GM23338 (cell line): ENCODE results near the gene SIN3B. TPM values are rescaled to one million over a fixed set of nuclear protein-coding genes. Genes with fewer than 3 reads are reported as not detected.

Source experiments
- ATAC-seq: fragments of 200-7000 bp; cut with Tn5 transposase; 3 replicates; pipeline ENCODE4 v1.9.1; 2020
- DNase-seq: peaks from one replicate; pipeline ENCODE4 v3.0.0-alpha.2; 2015; ENCODE audit warnings: low spot score
- H2AFZ ChIP-seq: fragments of 200-600 bp; sonication (generic); 2 replicates; pipeline ENCODE4 v1.8.0; 2016; ENCODE audit warnings: antibody characterized with exemption, mild to moderate bottlenecking, moderate library complexity
- H3F3A ChIP-seq: fragments of 200-600 bp; sonication (generic); replicated peaks from 2 replicates; pipeline ENCODE4 v1.8.0; 2017; ENCODE audit warnings: antibody characterized with exemption, mixed run types, low read depth
- H3K27ac ChIP-seq: fragments of 200-600 bp; sonication (generic); 2 replicates; pipeline ENCODE4 v1.6.1; 2016; ENCODE audit warnings: low read depth
- H3K27me3 ChIP-seq: fragments of 200-600 bp; sonication (generic); 2 replicates; pipeline ENCODE4 v1.8.0; 2016; ENCODE audit warnings: mild to moderate bottlenecking, mixed run types, moderate library complexity; ENCODE audit not compliant: insufficient read depth
- H3K36me3 ChIP-seq: fragments of 200-600 bp; sonication (generic); 2 replicates; pipeline ENCODE4 v1.8.0; 2016; ENCODE audit warnings: mild to moderate bottlenecking; ENCODE audit not compliant: insufficient read depth
- H3K4me1 ChIP-seq: fragments of 200-600 bp; sonication (generic); 2 replicates; pipeline ENCODE4 v1.8.0; 2016; ENCODE audit warnings: mild to moderate bottlenecking, moderate library complexity; ENCODE audit not compliant: insufficient read depth
- H3K4me2 ChIP-seq: fragments of 200-600 bp; sonication (generic); 2 replicates; pipeline ENCODE4 v1.7.1; 2017; ENCODE audit warnings: mixed run types
- H3K4me3 ChIP-seq: fragments of 200-600 bp; sonication (generic); 2 replicates; pipeline ENCODE4 v1.6.1; 2016; ENCODE audit warnings: mixed run types
- H3K79me2 ChIP-seq: fragments of 200-600 bp; sonication (generic); replicated peaks from 2 replicates; pipeline ENCODE4 v1.8.0; 2017; ENCODE audit warnings: mild to moderate bottlenecking; ENCODE audit not compliant: insufficient read depth
- H3K9me2 ChIP-seq: fragments of 200-600 bp; sonication (generic); 2 replicates; pipeline ENCODE4 v1.8.0; 2017; ENCODE audit not compliant: insufficient read depth
- H4K20me1 ChIP-seq: fragments of 200-600 bp; sonication (generic); replicated peaks from 2 replicates; pipeline ENCODE4 v1.8.0; 2017; ENCODE audit warnings: mild to moderate bottlenecking; ENCODE audit not compliant: insufficient read depth
- H3K27ac Mint-ChIP-seq: 2 replicates; pipeline ENCODE4 v1.8.0; 2020; ENCODE audit warnings: inconsistent platforms, mild to moderate bottlenecking, moderate library complexity, mixed read lengths
- H3K27me3 Mint-ChIP-seq: 3 replicates; pipeline ENCODE4 v1.8.0; 2022; ENCODE audit warnings: low read depth, mild to moderate bottlenecking, moderate library complexity, mixed read lengths, inconsistent platforms; ENCODE audit not compliant: insufficient read depth, poor library complexity
- H3K36me3 Mint-ChIP-seq: 3 replicates; pipeline ENCODE4 v1.8.0; 2021; ENCODE audit warnings: low read depth, mild to moderate bottlenecking, inconsistent platforms, moderate library complexity, mixed read lengths
- H3K4me1 Mint-ChIP-seq: 3 replicates; pipeline ENCODE4 v1.8.0; 2020; ENCODE audit warnings: mild to moderate bottlenecking, inconsistent platforms, mixed read lengths
- H3K4me3 Mint-ChIP-seq: 3 replicates; pipeline ENCODE4 v1.8.0; 2021; ENCODE audit warnings: moderate library complexity, mild to moderate bottlenecking, inconsistent platforms, mixed read lengths
- H3K9me3 Mint-ChIP-seq: 3 replicates; pipeline ENCODE4 v1.8.0; 2020; ENCODE audit warnings: moderate library complexity, mild to moderate bottlenecking, inconsistent platforms, mixed read lengths
- CREB1 ChIP-seq: fragments of 250-450 bp; sonication (Bioruptor Pico); IDR thresholded peaks from 2 replicates; pipeline ENCODE4 v1.5.0; 2020; ENCODE audit warnings: low read depth, mild to moderate bottlenecking, moderate library complexity
- CTCF ChIP-seq, 2 experiments: fragments of 200-600 bp in 1 of 2; sonication (generic) in 1 of 2; conservative IDR thresholded peaks; 2 replicates each; pipeline versions ENCODE4 v1.5.1 to v1.6.1; 2016 to 2017; ENCODE audit warnings: antibody characterized with exemption in 2 of 2, low read depth in 2 of 2, mild to moderate bottlenecking in 2 of 2, moderate library complexity in 1 of 2
- ETS1 ChIP-seq: IDR thresholded peaks from 2 replicates; pipeline ENCODE4 v1.6.1; 2016; ENCODE audit warnings: antibody characterized with exemption
- EZH2 ChIP-seq: fragments of 200-600 bp; sonication (generic); IDR thresholded peaks from one replicate; pipeline ENCODE4 v1.8.0; 2017; ENCODE audit warnings: antibody characterized with exemption, mild to moderate bottlenecking, low read depth; ENCODE audit not compliant: unreplicated experiment
- EZH2phosphoT487 ChIP-seq: fragments of 200-600 bp; sonication (generic); IDR thresholded peaks from one replicate; pipeline ENCODE4 v1.8.1; 2018; ENCODE audit warnings: antibody characterized with exemption; ENCODE audit not compliant: unreplicated experiment
- JUNB ChIP-seq: IDR thresholded peaks from one replicate; pipeline ENCODE4 v1.6.1; 2016; ENCODE audit warnings: antibody characterized with exemption; ENCODE audit not compliant: unreplicated experiment
- NANOG ChIP-seq: IDR thresholded peaks from 2 replicates; pipeline ENCODE4 v1.6.1; 2016; ENCODE audit warnings: antibody characterized with exemption, borderline replicate concordance
- POLR2AphosphoS5 ChIP-seq: IDR thresholded peaks from 2 replicates; pipeline ENCODE4 v1.6.1; 2016; ENCODE audit warnings: antibody characterized with exemption, low read depth
- REST ChIP-seq: IDR thresholded peaks from one replicate; pipeline ENCODE4 v1.6.1; 2018; ENCODE audit warnings: antibody characterized with exemption; ENCODE audit not compliant: unreplicated experiment
- STAT1 ChIP-seq: IDR thresholded peaks from one replicate; pipeline ENCODE4 v1.6.1; 2016; ENCODE audit warnings: antibody characterized with exemption; ENCODE audit not compliant: unreplicated experiment
- ZNF114 ChIP-seq: fragments of 250-450 bp; sonication (Bioruptor Pico); IDR thresholded peaks from 2 replicates; pipeline ENCODE4 v1.5.0; 2020; ENCODE audit warnings: mild to moderate bottlenecking, moderate library complexity
- ZNF331 ChIP-seq: fragments of 250-450 bp; sonication (Bioruptor Pico); IDR thresholded peaks from 2 replicates; pipeline ENCODE4 v1.5.0; 2020; ENCODE audit warnings: low read depth, mild to moderate bottlenecking, moderate library complexity
- ZNF462 ChIP-seq: fragments of 250-450 bp; sonication (Bioruptor Pico); IDR thresholded peaks from 2 replicates; pipeline ENCODE4 v1.5.0; 2020; ENCODE audit warnings: mild to moderate bottlenecking, moderate library complexity
- polyA plus RNA-seq: library from polyadenylated mRNA; unstranded; fragments of >200 nt; fragmentation: Nextera tagmentation; extraction: Ambion mirVana; gene quantifications from 2 replicates; pipeline ENCODE4 v1.2.1, GENCODE V29; 2016
- total RNA-seq: library from RNA; depleted of rRNA; stranded (reverse); fragments of >200 nt; shearing (Covaris generic); gene quantifications from 2 replicates; pipeline ENCODE4 v1.2.3, GENCODE V29; 2014

SIN3B gene
- total and polyA plus RNA-seq, 2 experiments from 2014 or later: 37.6 to 68.6 TPM

- Mint-ChIP-seq H3K27ac (peak overlapping the region; percentile 71; the same call in 1 of the 2 replicates), H3K4me1 (peaks cover 35% of the 10 kb centered on the region), H3K36me3 (peaks cover 50% of the 10 kb centered on the region), H3K27me3 (peaks cover 24% of the 10 kb centered on the region), H3K9me3 (peaks cover 6% of the 10 kb centered on the region; the same call in 2 of the 3 replicates), H3K4me3 (peak overlapping the region; percentile 89)
- H3K79me2 ChIP-seq: peaks cover 23% of the 10 kb centered on the region
- no peak overlapping the region for H3K27ac ChIP-seq
- no peaks in the 10 kb centered on the region for H3K9me2 ChIP-seq
- H4K20me1 ChIP-seq: peaks cover 7% of the 10 kb centered on the region; the same call in 1 of the 2 replicates
- no peaks in the 10 kb centered on the region for H3K27me3 ChIP-seq
- H2AFZ ChIP-seq: peak overlapping the region; percentile 14; the same call in 1 of the 2 replicates
- H3K4me2 ChIP-seq: peak overlapping the region; percentile 100
- peak; percentile 5; the same call in 2 of the 3 replicates for ATAC-seq
- peak overlapping the region; percentile 96 for H3K4me3 ChIP-seq
- TF ChIP-seq ETS1 (no peak), STAT1 (no peak), ZNF331 (CRISPR knock-in tag) (no peak), NANOG (no peak), EZH2 (no peak), JUNB (no peak), EZH2phosphoT487 (no peak), CTCF (conservative IDR thresholded peaks at IDR 0.05; ENCODE audit: low read depth in 2 of 2) (no peak), CREB1 (no peak), ZNF114 (CRISPR knock-in tag) (no peak), POLR2AphosphoS5 (no peak), ZNF462 (CRISPR knock-in tag) (no peak), REST (no peak)
- H3F3A ChIP-seq: 0 out of 2 replicates have a peak, but pooled peaks cover 10% of the 10 kb centered on the region
- DNase-seq: no peak
- H3K36me3 ChIP-seq: peaks cover 9% of the 10 kb centered on the region; the same call in 1 of the 2 replicates
- peaks cover 28% of the 10 kb centered on the region for H3K4me1 ChIP-seq
Observed at GRCh38 chr19:16829822-16830289, 658 bp downstream of the SIN3B start.
